DMS53 (cell line): ENCODE data around the gene TNFAIP8L1.

Experiments used
- DNase-seq: peaks from one replicate; lab custom pipeline; 2025; lab: John Stamatoyannopoulos, UW

Gene TNFAIP8L1

DNA sequence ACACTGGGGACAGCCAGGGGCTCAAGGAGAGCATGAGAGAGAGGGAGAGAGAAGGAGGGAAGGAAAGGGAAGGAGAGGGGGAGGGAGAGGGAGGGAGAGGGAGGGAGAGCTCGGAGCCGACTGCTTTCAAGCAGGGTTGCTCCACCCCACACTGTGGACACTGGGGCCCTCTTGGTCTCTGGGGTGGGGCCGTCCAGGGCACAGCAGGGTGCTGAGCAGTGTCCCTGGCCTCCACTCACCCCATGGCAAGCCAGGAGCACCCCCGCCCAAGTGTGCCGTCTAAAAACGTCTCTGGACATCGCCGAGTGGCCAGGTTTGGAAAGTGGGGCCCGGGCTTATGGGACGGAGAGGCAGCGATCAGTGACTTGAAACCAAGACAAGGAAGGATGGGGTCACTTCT lies 63.4 kb downstream of the TNFAIP8L1 start:
- no peak for DNase-seq

GRCh38 chr19:4703671-4704316 lies 64.5 kb downstream of the TNFAIP8L1 start:
- no peak for DNase-seq

- DNase-seq, result no peak
These were observed 65.0 kb downstream of the TNFAIP8L1 start for GRCh38 chr19:4704317-4704673.
